Natural killer cell (primary cell): ENCODE results near the gene C14orf132. TPM values are rescaled to one million over a fixed set of nuclear protein-coding genes. Genes with fewer than 3 reads are reported as not detected.
"Not testable (repeated sequence)": the region's sequence is repeated elsewhere in the genome, so short reads cannot be mapped to it uniquely, and the experiment has no call there.

Experiments used
- ATAC-seq, 3 donors: fragments of 150-1000 bp in 2 of 3; fragments of 200-7000 bp in 1 of 3; cut with Tn5 transposase; 1 replicate in 1 of 3; 2 replicates in 2 of 3; pipeline ENCODE4 v1.10.0; 2021; ENCODE audit warnings: mild to moderate bottlenecking in 2 of 3, moderate library complexity in 2 of 3
- DNase-seq, 2 donors: peaks; one replicate each; pipeline versions ENCODE4 v3.0.0 to v3.0.0-alpha.2; 2013 to 2021; ENCODE audit warnings: mixed read lengths in 1 of 2
- H3K27ac ChIP-seq: one replicate; pipeline ENCODE4 v1.5.1; 2013; ENCODE audit warnings: mild to moderate bottlenecking, low read length
- H3K27me3 ChIP-seq: one replicate; pipeline ENCODE4 v1.6.1; 2013; ENCODE audit warnings: low read length; ENCODE audit not compliant: control insufficient read depth, insufficient read depth
- H3K36me3 ChIP-seq: one replicate; pipeline ENCODE4 v1.6.1; 2013; ENCODE audit warnings: low read length; ENCODE audit not compliant: control insufficient read depth, insufficient read depth
- H3K4me1 ChIP-seq: one replicate; pipeline ENCODE4 v1.6.1; 2013; ENCODE audit warnings: low read length; ENCODE audit not compliant: control insufficient read depth, insufficient read depth
- H3K4me3 ChIP-seq: one replicate; pipeline ENCODE4 v1.5.1; 2013; ENCODE audit warnings: low read length
- H3K9me3 ChIP-seq: one replicate; pipeline ENCODE4 v1.6.1; 2013; ENCODE audit warnings: low read length; ENCODE audit not compliant: control insufficient read depth, insufficient read depth
- H3K27ac Mint-ChIP-seq, 2 donors: one replicate each; pipeline ENCODE4 v1.8.0; 2022; ENCODE audit warnings: mild to moderate bottlenecking in 2 of 2, mixed read lengths in 2 of 2, moderate library complexity in 1 of 2
- H3K27me3 Mint-ChIP-seq, 2 donors: one replicate each; pipeline ENCODE4 v1.8.0; 2022; ENCODE audit warnings: low read depth in 2 of 2, mixed read lengths in 2 of 2
- H3K36me3 Mint-ChIP-seq: one replicate; pipeline ENCODE4 v1.8.0; 2022; ENCODE audit warnings: mixed read lengths
- H3K4me1 Mint-ChIP-seq, 2 donors: one replicate each; pipeline ENCODE4 v1.8.0; 2022; ENCODE audit warnings: mixed read lengths in 2 of 2
- H3K4me3 Mint-ChIP-seq: one replicate; pipeline ENCODE4 v1.8.0; 2022; ENCODE audit warnings: mild to moderate bottlenecking, moderate library complexity, mixed read lengths
- H3K9me3 Mint-ChIP-seq, 2 donors: one replicate each; pipeline ENCODE4 v1.8.0; 2022; ENCODE audit warnings: mixed read lengths in 2 of 2
- WGBS: methylation state at CpG from one replicate; pipeline ENCODE4 v1.1.7; 2013; ENCODE audit warnings: missing lambda C conversion rate; ENCODE audit not compliant: insufficient coverage; 5-methylcytosine and 5-hydroxymethylcytosine counted together
- intact Hi-C: fragments of 100-400 bp; cut with micrococcal nuclease; formaldehyde crosslinking; loops from one replicate; pipeline ENCODE4 v1.14.2; 2022
- total RNA-seq, 4 donors: library from RNA; stranded (reverse); fragments of 120-200 nt in 1 of 4; gene quantifications; one replicate each; pipeline versions ENCODE4 v1.2.3 to v1.2.4, GENCODE V29; 2013 to 2022
- TF ChIP-seq, protein P1 (sequence below): fragments of 200-600 bp; IDR thresholded peaks from one replicate; pipeline ENCODE4 v1.8.0; 2022; ENCODE audit warnings: antibody characterized with exemption

The C14orf132 gene
- total RNA-seq, 3 donors from 2014 or later (not counting 1 experiment from before 2014, with no cell fraction given): 0.07 to 0.23 TPM; not detected in 1

DNA sequence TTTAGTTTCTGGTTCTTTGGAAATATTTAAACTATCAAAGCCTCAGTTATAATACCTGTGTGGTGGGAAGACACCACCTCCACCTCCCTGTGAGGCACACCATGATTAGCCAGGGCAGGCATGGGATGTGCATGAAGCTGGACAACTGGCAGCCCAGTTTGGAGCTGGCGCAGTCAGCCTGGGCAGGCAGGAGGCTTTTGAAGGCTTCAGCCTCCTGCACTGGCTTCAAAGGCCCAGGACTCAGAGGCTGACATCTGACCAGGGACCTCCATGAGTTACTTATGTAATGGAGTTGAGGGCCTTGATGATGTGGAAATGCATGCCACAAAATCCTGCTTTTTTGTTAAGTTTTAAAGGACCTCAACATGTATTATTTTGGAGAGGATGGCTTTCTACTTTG is 30.3 kb downstream of the C14orf132 start:
- H3K27me3 ChIP-seq: no peaks in the 10 kb centered on the region
- DNase-seq (no peak), ATAC-seq (no peak)
- Mint-ChIP-seq H3K9me3 (no peaks in the 10 kb centered on the region), H3K27ac (no peak overlapping the region), H3K4me1 (no peaks in the 10 kb centered on the region), H3K4me3 (no peak overlapping the region), H3K36me3 (no peaks in the 10 kb centered on the region), H3K27me3 (peaks cover 0 to 7% of the 10 kb centered on the region in 2 donors)
- intact Hi-C loops: no loop called here
- no peaks in the 10 kb centered on the region for H3K9me3 ChIP-seq
- no peaks in the 10 kb centered on the region for H3K4me1 ChIP-seq
- TF ChIP-seq, protein P1, sequence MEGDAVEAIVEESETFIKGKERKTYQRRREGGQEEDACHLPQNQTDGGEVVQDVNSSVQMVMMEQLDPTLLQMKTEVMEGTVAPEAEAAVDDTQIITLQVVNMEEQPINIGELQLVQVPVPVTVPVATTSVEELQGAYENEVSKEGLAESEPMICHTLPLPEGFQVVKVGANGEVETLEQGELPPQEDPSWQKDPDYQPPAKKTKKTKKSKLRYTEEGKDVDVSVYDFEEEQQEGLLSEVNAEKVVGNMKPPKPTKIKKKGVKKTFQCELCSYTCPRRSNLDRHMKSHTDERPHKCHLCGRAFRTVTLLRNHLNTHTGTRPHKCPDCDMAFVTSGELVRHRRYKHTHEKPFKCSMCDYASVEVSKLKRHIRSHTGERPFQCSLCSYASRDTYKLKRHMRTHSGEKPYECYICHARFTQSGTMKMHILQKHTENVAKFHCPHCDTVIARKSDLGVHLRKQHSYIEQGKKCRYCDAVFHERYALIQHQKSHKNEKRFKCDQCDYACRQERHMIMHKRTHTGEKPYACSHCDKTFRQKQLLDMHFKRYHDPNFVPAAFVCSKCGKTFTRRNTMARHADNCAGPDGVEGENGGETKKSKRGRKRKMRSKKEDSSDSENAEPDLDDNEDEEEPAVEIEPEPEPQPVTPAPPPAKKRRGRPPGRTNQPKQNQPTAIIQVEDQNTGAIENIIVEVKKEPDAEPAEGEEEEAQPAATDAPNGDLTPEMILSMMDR: no peak
- no peak overlapping the region for H3K27ac ChIP-seq
- no peaks in the 10 kb centered on the region for H3K36me3 ChIP-seq
- WGBS: 100% methylated on average over 1 of the region's 1 CpG
- no peak overlapping the region for H3K4me3 ChIP-seq

- Histone ChIP-seq H3K4me3 (no peak overlapping the region), H3K4me1 (no peaks in the 10 kb centered on the region), H3K27me3 (no peaks in the 10 kb centered on the region), H3K9me3 (no peaks in the 10 kb centered on the region), H3K36me3 (no peaks in the 10 kb centered on the region), H3K27ac (no peak overlapping the region)
- Mint-ChIP-seq H3K27me3 (peaks cover under 1 to 3% of the 10 kb centered on the region in 2 donors), H3K4me1 (no peaks in the 10 kb centered on the region), H3K4me3 (no peak overlapping the region), H3K36me3 (no peaks in the 10 kb centered on the region), H3K9me3 (no peaks in the 10 kb centered on the region), H3K27ac (no peak overlapping the region)
- DNase-seq (no peak), ATAC-seq (no peak)
- TF ChIP-seq, protein P1: no peak
- 77% methylated on average over 4 of the region's 4 CpGs for WGBS
- intact Hi-C loops: no loop called here
These were observed 32.4 kb downstream of the C14orf132 start for GRCh38 chr14:96071561-96071960.

- Histone ChIP-seq H3K4me1 (no peaks in the 10 kb centered on the region), H3K36me3 (no peaks in the 10 kb centered on the region), H3K27me3 (no peaks in the 10 kb centered on the region), H3K27ac (no peak overlapping the region), H3K4me3 (no peak overlapping the region), H3K9me3 (no peaks in the 10 kb centered on the region)
- Mint-ChIP-seq H3K36me3 (no peaks in the 10 kb centered on the region), H3K27me3 (peaks cover 5 to 6% of the 10 kb centered on the region in 2 donors), H3K4me1 (no peaks in the 10 kb centered on the region), H3K4me3 (no peak overlapping the region), H3K27ac (no peak overlapping the region), H3K9me3 (no peaks in the 10 kb centered on the region)
- ATAC-seq: no peak
- DNase-seq: no peak
- intact Hi-C loops: no loop called here
- TF ChIP-seq, protein P1: no peak
- 92% methylated on average over 10 of the region's 10 CpGs for WGBS
These were observed 32.9 kb downstream of the C14orf132 start for GRCh38 chr14:96072076-96072475.

DNA sequence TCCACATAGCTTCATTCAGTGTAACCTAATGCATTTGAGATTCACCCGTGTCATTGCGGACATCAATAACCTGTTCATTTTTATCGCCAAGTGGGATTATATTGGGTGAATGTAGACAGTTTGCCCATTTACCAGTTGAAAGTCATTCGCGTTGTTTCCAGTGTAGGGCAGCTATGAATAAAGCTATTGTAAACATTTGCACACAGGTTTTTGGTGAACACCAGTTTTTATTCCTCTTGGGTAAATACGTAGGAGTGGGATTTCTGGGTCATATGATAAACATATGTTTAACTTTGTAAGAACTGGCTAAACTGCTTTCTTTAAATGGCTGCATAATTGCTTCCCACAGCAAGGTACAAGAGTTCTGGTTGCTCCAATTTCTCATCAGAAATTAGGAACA is 33.6 kb downstream of the C14orf132 start:
- H3K36me3 Mint-ChIP-seq: no peaks in the 10 kb centered on the region
- 82% methylated on average over 6 of the region's 6 CpGs for WGBS
- H3K4me1 Mint-ChIP-seq: no peaks in the 10 kb centered on the region
- no peak for DNase-seq
- H3K27me3 Mint-ChIP-seq: peaks cover 9 to 12% of the 10 kb centered on the region in 2 donors
- no peak overlapping the region for H3K4me3 ChIP-seq
- no peaks in the 10 kb centered on the region for H3K27me3 ChIP-seq
- no peaks in the 10 kb centered on the region for H3K36me3 ChIP-seq
- H3K4me1 ChIP-seq: no peaks in the 10 kb centered on the region
- intact Hi-C loops: no loop called here
- H3K27ac Mint-ChIP-seq: no peak overlapping the region
- H3K9me3 ChIP-seq: no peaks in the 10 kb centered on the region
- ATAC-seq: no peak
- H3K4me3 Mint-ChIP-seq: no peak overlapping the region
- TF ChIP-seq, protein P1: no peak
- H3K27ac ChIP-seq: no peak overlapping the region
- H3K9me3 Mint-ChIP-seq: no peaks in the 10 kb centered on the region

- intact Hi-C loops, H3K27ac ChIP-seq, H3K4me1 Mint-ChIP-seq, H3K27ac Mint-ChIP-seq, H3K4me1 ChIP-seq, H3K36me3 ChIP-seq, ATAC-seq, H3K9me3 Mint-ChIP-seq, H3K27me3 ChIP-seq, H3K9me3 ChIP-seq, H3K36me3 Mint-ChIP-seq, H3K4me3 ChIP-seq, H3K4me3 Mint-ChIP-seq, DNase-seq: not testable (repeated sequence)
- peaks cover 9 to 16% of the 10 kb centered on the region in 2 donors for H3K27me3 Mint-ChIP-seq
- WGBS: 90% methylated on average over 2 of the region's 4 CpGs
These were observed 34.3 kb downstream of the C14orf132 start for GRCh38 chr14:96073260-96074039.
